Endodermal cell (in vitro differentiated cells): ENCODE measurements around the gene THUMPD3. TPM values are rescaled to one million over a fixed set of nuclear protein-coding genes. Genes with fewer than 3 reads are reported as not detected.

Experiments
- DNase-seq: peaks from one replicate; pipeline ENCODE4 v3.0.0-alpha.2; 2017
- H3K27ac ChIP-seq: 2 replicates; pipeline ENCODE4 v1.5.1; 2013; ENCODE audit warnings: mild to moderate bottlenecking, low read depth, low read length, moderate library complexity
- H3K27me3 ChIP-seq: 2 replicates; pipeline ENCODE4 v1.6.1; 2013; ENCODE audit warnings: mild to moderate bottlenecking, low read length, moderate library complexity; ENCODE audit not compliant: insufficient read depth, control insufficient read depth, poor library complexity, severe bottlenecking
- H3K36me3 ChIP-seq: 2 replicates; pipeline ENCODE4 v1.7.0; 2013; ENCODE audit warnings: mild to moderate bottlenecking, low read length, moderate library complexity; ENCODE audit not compliant: control insufficient read depth, insufficient read depth
- H3K4me1 ChIP-seq: one replicate; pipeline ENCODE4 v1.7.0; 2013; ENCODE audit warnings: low read length; ENCODE audit not compliant: control insufficient read depth, insufficient read depth
- H3K4me3 ChIP-seq: 2 replicates; pipeline ENCODE4 v1.5.1; 2013; ENCODE audit warnings: mild to moderate bottlenecking, low read length, moderate library complexity
- H3K9ac ChIP-seq: 2 replicates; pipeline ENCODE4 v1.6.1; 2013; ENCODE audit warnings: mild to moderate bottlenecking, low read length, moderate library complexity; ENCODE audit not compliant: poor library complexity, severe bottlenecking; ENCODE audit errors: extremely low read depth
- H3K9me3 ChIP-seq: 2 replicates; pipeline ENCODE4 v1.6.1; 2013; ENCODE audit warnings: mild to moderate bottlenecking, low read length, moderate library complexity; ENCODE audit not compliant: control insufficient read depth
- H3K27ac Mint-ChIP-seq: 2 replicates; pipeline ENCODE4 v1.8.0; 2020; ENCODE audit warnings: mixed read lengths
- H3K27me3 Mint-ChIP-seq: 2 replicates; pipeline ENCODE4 v1.8.0; 2021; ENCODE audit warnings: mild to moderate bottlenecking, mixed read lengths; ENCODE audit not compliant: insufficient read depth
- H3K36me3 Mint-ChIP-seq: 2 replicates; pipeline ENCODE4 v1.8.0; 2020; ENCODE audit warnings: low read depth, mixed read lengths
- H3K4me1 Mint-ChIP-seq: 2 replicates; pipeline ENCODE4 v1.8.0; 2020; ENCODE audit warnings: mixed read lengths
- H3K4me3 Mint-ChIP-seq: 2 replicates; pipeline ENCODE4 v1.8.0; 2020; ENCODE audit warnings: mild to moderate bottlenecking, moderate library complexity, mixed read lengths
- H3K9me3 Mint-ChIP-seq: 2 replicates; pipeline ENCODE4 v1.8.0; 2020; ENCODE audit warnings: mild to moderate bottlenecking, mixed read lengths
- CTCF ChIP-seq: fragments of 200-600 bp; sonication (generic); conservative IDR thresholded peaks from 2 replicates; pipeline ENCODE4 v1.5.0; 2021; ENCODE audit warnings: antibody characterized with exemption, mild to moderate bottlenecking
- WGBS, 2 experiments: methylation state at CpG; one replicate each; pipeline versions ENCODE4 v1.1.5 to v1.1.7; 2013; ENCODE audit warnings: missing lambda C conversion rate in 2 of 2, mixed read lengths in 1 of 2; ENCODE audit not compliant: insufficient coverage in 1 of 2, insufficient read length in 1 of 2; 5-methylcytosine and 5-hydroxymethylcytosine counted together
- total RNA-seq, 2 donors: library from RNA; stranded (reverse); fragmentation: NEBNext Ultra II Directional in 1 of 2; extraction: Animal tissue kit (Norgen Biotek cat#: 25700) in 1 of 2; gene quantifications; 2 replicates in 1 of 2; 3 replicates in 1 of 2; pipeline ENCODE4 v1.2.1, GENCODE V29; 2021

The THUMPD3 gene
- total RNA-seq, 2 donors from 2014 or later = 55.7 to 61.8 TPM

GRCh38 chr3:9397332-9397905, 34.6 kb downstream of the THUMPD3 start, which contains the start of gene SETD5:
TSS of gene SETD5 (plus strand) at chr3:9397615. CDS start at chr3:9428939, 31,324 bp downstream.
- no peaks in the 10 kb centered on the region for H3K9me3 ChIP-seq
- no peak for TF ChIP-seq CTCF
- peak within 1 kb of the TSS; percentile 97 for H3K4me3 ChIP-seq
- H3K4me1 ChIP-seq = peaks cover 7% of the 10 kb centered on the region
- Mint-ChIP-seq H3K4me3 (peak within 1 kb of the TSS; percentile 97), H3K4me1 (peaks cover 59% of the 10 kb centered on the region), H3K9me3 (no peaks in the 10 kb centered on the region), H3K36me3 (peaks cover 37% of the 10 kb centered on the region), H3K27ac (peak within 1 kb of the TSS; percentile 99), H3K27me3 (no peaks in the 10 kb centered on the region)
- H3K27ac ChIP-seq = peak within 1 kb of the TSS; percentile 99
- peaks cover 32% of the 10 kb centered on the region for H3K36me3 ChIP-seq
- WGBS, 2 experiments = 0% methylated on average over 9 to 55 of the region's 63 CpGs
- DNase-seq = peak; percentile 99
- H3K9ac ChIP-seq = peak within 1 kb of the TSS; percentile 98
- H3K27me3 ChIP-seq = no peaks in the 10 kb centered on the region

GRCh38 chr3:9397906-9398699, 35.2 kb downstream of the THUMPD3 start:
- peak overlapping the region; percentile 98 for H3K9ac ChIP-seq
- Mint-ChIP-seq H3K9me3 (no peaks in the 10 kb centered on the region), H3K27ac (peak overlapping the region; percentile 99), H3K27me3 (no peaks in the 10 kb centered on the region), H3K4me1 (peaks cover 59% of the 10 kb centered on the region), H3K36me3 (peaks cover 32% of the 10 kb centered on the region), H3K4me3 (peak overlapping the region; percentile 97)
- H3K4me1 ChIP-seq = peaks cover 3% of the 10 kb centered on the region
- TF ChIP-seq CTCF = no peak
- 0% methylated on average over 11 to 47 of the region's 47 CpGs for WGBS, 2 experiments
- peak overlapping the region; percentile 92 for H3K27ac ChIP-seq
- no peaks in the 10 kb centered on the region for H3K27me3 ChIP-seq
- H3K36me3 ChIP-seq = peaks cover 26% of the 10 kb centered on the region
- H3K9me3 ChIP-seq = no peaks in the 10 kb centered on the region
- H3K4me3 ChIP-seq = peak overlapping the region; percentile 88
- DNase-seq = peak; percentile 80

GRCh38 chr3:9398700-9399336, 36.0 kb downstream of the THUMPD3 start:
- Mint-ChIP-seq H3K4me3 (peak overlapping the region; percentile 97), H3K4me1 (peaks cover 62% of the 10 kb centered on the region), H3K9me3 (no peaks in the 10 kb centered on the region), H3K27ac (peak overlapping the region; percentile 99), H3K36me3 (peaks cover 25% of the 10 kb centered on the region), H3K27me3 (no peaks in the 10 kb centered on the region)
- 0 to 1% methylated on average over 4 to 6 of the region's 7 CpGs for WGBS, 2 experiments
- TF ChIP-seq CTCF = no peak
- Histone ChIP-seq H3K4me1 (peaks cover 6% of the 10 kb centered on the region), H3K9me3 (no peaks in the 10 kb centered on the region), H3K27me3 (no peaks in the 10 kb centered on the region), H3K27ac (peak overlapping the region; percentile 92), H3K4me3 (peak overlapping the region; percentile 88), H3K9ac (peak overlapping the region; percentile 98), H3K36me3 (peaks cover 19% of the 10 kb centered on the region)
- peak; percentile 59 for DNase-seq
